Tongue (tissue), 2 donors: ENCODE data around the gene TDRD10. TPM values are rescaled to one million over a fixed set of nuclear protein-coding genes. Genes with fewer than 3 reads are reported as not detected.
A peak's percentile ranks its signal among the peaks of the same experiment; 100 is the strongest.
"Not testable (repeated sequence)": the region's sequence is repeated elsewhere in the genome, so short reads cannot be mapped to it uniquely, and the experiment has no call there.

Experiments used
- DNase-seq: peaks from one replicate; pipeline ENCODE4 v3.0.0-alpha.2; 2015
- total RNA-seq: library from RNA; depleted of rRNA; stranded (reverse); fragments of >200 nt; gene quantifications from one replicate; pipeline ENCODE4 v1.2.3, GENCODE V29; 2014

TDRD10 gene
- total RNA-seq, 1 donor from 2014 or later, result 3.7 TPM

DNA sequence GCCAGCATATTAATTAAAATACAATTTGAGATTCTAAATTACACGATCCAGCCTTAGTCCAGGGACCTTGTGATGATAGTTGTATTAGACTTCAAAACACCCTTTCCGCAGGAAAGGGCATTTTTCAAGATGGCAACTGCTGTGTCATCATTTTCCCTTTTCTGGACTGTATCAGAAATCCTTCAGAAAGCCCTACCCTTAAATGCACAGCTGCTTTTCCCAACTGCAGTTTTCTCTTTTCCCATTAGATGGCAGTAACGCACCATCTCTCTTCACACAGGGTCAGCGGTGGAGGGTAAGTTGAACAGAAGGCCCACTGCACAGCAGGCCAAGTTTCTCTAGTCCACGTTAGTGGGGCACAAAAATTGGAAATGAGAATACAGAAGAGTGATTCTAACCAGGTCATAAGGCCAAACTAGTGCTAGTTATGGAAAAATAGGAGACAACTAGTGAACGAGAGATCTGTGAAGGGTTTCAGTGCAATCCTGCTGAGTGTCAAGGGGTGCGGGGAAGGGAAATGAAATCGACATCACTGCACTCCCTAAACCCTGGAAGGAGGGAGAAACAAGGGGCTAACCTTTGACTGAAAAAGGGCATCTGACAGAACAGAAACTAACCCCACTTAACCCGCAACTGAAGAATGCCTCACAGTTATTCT lies 22.1 kb upstream of the TDRD10 start:
- DNase-seq, result peak; percentile 94

GRCh38 chr1:154481053-154481452 lies 21.0 kb upstream of the TDRD10 start:
- DNase-seq, result no peak

DNA sequence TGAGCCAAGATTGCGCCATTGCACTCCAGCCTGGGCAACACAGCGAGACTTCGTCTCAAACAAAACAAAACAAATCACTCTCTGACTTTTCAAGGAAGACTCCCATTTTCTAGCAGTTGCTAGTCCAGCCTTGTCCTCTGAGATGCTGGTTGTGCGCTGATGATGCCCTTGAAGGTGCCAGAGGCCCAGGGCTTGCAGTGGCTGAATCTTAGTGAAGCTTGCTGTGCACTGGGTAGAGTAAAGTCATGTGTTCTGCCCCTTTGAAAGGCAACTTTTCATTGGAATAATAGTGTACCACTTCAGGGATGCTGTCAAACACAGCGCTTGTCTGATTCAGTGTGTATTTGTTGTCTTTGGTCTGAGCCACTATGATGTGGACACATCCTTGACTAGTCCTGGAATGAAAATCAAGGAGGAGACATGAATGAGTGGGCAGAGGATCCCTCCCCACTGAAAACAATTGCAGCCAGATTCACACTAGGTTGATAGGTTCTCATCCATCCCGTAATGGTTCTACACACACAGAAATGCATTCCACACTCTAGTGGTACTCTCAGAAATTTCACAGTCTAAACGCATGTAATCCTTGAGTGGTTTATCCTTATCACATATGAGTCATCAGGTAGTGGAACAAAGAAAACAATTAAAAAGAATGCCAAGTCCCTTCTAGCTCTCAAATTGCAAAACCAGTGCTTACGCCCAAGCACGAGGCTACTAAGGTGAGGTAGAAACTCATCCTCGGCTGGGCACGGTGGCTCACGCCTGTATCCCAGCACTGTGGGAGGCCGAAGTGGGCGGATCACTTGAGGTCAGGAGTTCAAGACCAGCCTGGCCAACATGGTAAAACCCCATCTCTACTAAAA lies 17.8 kb upstream of the TDRD10 start:
- DNase-seq, result no peak

DNA sequence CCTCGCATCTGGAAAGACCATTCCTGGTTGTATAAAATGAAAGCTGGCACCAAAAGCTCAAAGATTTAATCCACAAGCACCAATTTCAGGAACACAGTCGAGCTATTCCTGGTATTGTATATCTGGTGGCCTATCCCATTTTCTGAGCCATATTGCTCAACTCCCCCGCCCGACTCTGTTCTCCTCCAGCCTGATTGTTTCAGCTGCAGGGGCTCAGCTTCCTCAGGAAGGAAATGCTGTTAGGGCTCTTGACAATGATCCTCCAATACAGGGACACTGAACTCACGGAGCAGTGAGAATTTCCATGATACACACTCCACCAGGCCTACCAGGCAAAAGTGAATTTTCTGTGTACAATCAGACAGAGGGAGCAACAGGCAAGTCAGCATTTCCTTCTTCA lies 16.9 kb upstream of the TDRD10 start:
- DNase-seq, result peak; percentile 22

GRCh38 chr1:154485910-154486496 lies 16.0 kb upstream of the TDRD10 start:
- DNase-seq, result peak; percentile 39

DNA sequence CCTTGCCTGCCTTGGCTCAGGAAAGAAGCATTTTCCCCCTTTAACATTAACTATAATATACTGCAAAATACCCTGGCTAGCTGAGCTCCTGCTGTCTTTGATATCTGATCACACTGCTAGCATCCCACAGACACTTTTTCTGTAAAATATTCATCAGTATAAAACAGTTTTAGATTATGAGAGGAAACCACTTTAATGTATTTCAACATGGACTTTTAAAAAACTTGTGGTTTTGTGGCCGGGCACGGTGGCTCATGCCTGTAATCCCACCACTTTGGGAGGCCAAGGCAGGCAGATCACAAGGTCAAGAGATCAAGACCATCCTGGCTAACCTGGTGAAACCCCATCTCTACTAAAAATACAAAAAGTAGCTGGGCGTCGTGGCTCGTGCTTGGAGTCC lies 15.3 kb upstream of the TDRD10 start:
- not testable (repeated sequence) for DNase-seq

- DNase-seq, result no peak
Observed at GRCh38 chr1:154488922-154489321, 13.1 kb upstream of the TDRD10 start.

GRCh38 chr1:154489695-154490274 lies 12.2 kb upstream of the TDRD10 start:
- no peak for DNase-seq

DNA sequence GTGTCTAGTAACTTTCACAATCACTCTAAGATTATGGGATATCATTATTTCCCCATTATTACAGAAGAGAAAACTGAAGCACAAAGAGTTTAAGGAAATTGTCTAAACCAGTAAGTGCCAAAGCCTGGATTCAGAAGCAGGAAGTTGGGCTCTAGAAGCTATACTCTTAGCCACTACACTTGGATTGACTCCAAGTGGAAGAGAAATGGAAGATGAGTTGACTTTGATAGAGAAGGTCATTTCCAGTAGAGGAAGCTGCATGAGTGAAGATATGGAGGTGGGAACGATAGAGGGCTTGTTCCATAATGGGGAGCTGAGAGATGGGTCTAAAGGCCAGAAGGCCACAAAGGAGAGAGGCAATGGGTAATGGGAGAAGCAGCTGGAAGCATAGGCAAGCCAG lies 11.7 kb upstream of the TDRD10 start:
- DNase-seq, result no peak

DNA sequence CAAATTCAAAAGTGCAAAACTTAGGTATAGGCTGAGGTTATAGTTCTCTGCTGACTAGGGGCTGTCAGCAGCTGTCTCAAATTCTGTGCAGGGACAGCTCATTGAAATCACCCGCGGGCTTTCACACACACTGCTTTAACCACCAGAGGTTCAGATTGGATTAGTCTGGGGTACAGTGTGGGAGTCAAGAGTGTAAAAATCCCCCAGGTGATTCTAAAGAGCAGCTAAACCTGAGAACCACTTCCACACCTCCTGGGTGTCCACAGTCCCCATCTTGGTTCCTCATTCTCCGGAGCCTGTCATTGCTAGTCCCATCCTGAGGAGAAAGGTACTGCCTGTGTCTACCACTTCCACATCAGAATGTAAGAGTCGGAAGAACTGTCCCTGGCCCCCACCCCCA lies 9.9 kb upstream of the TDRD10 start:
- no peak for DNase-seq

DNA sequence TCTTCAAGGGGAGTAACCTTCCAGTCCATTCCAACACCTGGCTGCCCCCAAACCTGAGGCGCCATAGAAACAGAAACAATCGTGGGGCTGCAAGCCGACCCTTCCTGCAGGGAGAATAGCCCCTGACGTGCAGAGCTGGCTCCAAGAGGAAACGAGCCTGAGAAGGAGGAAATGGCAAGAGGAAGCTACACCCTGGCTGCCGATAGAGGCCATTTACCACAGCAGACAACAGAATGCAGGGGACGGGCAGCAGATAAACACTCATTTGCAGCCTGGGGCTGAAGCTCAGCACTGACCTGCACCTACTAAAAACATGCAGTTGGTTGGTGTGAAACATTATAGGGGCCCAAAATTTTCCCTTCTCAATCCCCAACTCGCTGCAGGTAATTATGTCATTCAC lies 8.7 kb upstream of the TDRD10 start:
- DNase-seq, result peak; percentile 23

DNA sequence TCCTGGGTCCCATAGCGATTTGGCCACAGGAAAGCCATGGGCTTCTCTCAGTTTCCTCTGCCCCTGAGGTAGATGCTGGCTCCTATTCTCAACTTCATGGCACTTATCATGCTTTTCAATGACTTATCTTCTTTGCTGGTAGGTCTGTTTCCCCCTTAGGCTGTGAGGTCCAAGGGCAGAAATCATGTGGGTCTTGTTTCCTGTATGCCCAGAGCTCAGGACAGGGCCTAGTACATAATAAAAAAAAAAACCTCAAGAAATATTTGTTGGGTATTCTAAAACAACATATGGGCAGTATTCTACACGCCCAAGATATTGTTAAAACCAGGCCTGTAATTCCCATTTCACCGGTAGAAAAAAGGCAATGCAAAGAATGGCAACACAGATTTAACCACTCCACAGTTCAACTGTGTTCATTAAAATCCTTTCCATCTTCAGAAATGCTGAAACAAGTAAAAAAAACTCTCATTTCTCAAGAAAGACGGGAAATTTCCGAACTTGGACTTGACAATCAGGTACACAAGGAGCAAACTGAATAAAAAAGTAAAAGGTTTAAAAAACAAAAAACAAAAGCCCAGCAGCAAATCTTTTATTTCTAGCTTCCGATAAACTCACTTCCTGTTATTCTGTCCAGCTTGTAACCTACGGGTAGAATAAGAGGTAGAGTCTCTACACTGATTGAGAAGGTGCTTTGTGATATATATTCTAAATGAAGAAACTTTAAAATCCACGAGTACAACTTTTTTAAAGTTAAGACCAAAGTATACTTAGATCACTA lies 6.3 kb upstream of the TDRD10 start:
- DNase-seq, result no peak

DNA sequence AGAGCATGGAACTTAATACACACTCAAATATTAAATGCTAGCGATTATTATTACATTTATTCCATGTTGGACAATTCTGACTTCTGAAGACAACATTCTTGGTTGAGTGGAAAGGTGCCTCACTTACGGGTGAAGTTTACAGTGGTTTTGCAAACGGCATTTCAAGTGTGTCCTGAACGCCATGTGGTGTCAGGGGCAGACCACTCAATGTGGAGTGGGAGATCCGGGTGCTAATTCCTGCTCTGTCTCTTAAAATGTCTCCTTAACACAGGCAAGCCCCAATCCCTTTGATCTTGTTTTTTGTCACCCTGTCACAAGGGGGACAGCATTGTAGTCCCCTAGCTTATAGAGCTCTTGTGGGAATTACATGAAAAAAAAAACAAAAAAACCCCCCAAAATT lies 5.6 kb upstream of the TDRD10 start:
- no peak for DNase-seq

DNA sequence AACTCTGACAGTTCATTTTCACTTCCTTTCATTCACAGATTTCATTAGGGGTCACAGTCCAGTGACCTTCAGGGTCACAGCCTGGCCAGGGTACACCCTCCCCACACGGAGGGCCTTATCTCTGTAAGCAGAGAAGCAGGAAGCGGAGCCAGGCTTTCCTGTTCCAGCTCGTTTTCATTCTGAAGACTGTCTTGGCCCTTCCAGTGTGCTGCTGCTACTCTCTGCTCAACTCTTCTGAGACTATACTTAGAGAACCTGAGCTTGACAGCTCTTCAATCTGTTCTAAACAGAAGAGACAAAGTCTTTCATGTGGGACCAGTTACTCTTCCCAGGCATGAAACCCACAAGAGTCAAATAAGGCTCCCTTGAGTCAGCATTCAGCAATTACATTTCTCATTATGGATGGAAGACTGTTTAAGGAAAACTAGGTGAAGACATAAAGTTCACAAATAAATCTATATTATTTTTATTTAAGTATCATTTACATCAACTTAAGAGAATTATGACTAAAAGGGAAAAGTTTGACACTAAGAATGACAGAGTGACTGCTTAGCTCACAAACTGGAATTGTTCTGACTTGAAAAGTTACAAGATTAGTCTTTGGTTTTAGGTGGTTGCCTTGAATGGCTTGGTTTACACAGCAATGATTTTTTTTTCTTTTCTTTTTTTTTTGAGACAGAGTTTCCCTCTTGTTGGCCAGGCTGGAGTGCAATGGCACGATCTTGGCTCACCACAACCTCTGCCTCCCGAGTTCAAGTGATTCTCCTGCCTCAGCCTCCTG lies 4.8 kb upstream of the TDRD10 start:
- DNase-seq, result no peak

GRCh38 chr1:154499446-154499845 lies 2.6 kb upstream of the TDRD10 start:
- no peak for DNase-seq

- no peak for DNase-seq
Observed at GRCh38 chr1:154500533-154500932, 1.5 kb upstream of the TDRD10 start.

GRCh38 chr1:154501423-154502065 lies 475 bp upstream of the TDRD10 start:
- DNase-seq, result no peak

DNA sequence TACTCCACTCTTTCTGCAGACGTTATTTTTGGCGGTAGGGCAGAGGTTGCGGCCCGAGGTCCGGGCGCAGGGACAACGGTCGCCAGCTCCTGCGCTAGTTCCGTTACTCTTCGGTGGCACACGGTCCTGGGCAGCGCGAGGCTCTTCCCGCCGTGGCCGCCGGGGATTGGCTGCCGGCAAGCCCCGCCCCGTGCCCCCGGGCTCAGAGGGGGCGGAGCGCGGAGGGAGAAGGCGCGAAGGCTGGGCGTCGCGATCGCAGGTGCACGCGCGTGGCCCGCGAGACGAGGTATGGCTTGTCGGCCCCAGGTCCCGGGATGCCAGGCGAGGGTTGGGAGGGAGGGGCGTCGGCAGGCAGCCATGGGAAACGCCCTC lies 711 bp downstream of the TDRD10 start:
- no peak for DNase-seq

GRCh38 chr1:154503898-154504297 lies 1.9 kb downstream of the TDRD10 start:
- DNase-seq, result no peak

- no peak for DNase-seq
Observed at GRCh38 chr1:154512760-154513159, 10.7 kb downstream of the TDRD10 start.

GRCh38 chr1:154514066-154514553 lies 12.1 kb downstream of the TDRD10 start:
- DNase-seq, result no peak
